ENCODE results near the gene SLC46A3. TPM values are rescaled to one million over a fixed set of nuclear protein-coding genes. Genes with fewer than 3 reads are reported as not detected.

SLC46A3 gene
- total and polyA plus RNA-seq, 10 of the 15 experiments (the other 5 are each of a cell fraction or from before 2014, with no cell fraction given), result 2.9 to 15.6 (median 9.4) TPM

DNA sequence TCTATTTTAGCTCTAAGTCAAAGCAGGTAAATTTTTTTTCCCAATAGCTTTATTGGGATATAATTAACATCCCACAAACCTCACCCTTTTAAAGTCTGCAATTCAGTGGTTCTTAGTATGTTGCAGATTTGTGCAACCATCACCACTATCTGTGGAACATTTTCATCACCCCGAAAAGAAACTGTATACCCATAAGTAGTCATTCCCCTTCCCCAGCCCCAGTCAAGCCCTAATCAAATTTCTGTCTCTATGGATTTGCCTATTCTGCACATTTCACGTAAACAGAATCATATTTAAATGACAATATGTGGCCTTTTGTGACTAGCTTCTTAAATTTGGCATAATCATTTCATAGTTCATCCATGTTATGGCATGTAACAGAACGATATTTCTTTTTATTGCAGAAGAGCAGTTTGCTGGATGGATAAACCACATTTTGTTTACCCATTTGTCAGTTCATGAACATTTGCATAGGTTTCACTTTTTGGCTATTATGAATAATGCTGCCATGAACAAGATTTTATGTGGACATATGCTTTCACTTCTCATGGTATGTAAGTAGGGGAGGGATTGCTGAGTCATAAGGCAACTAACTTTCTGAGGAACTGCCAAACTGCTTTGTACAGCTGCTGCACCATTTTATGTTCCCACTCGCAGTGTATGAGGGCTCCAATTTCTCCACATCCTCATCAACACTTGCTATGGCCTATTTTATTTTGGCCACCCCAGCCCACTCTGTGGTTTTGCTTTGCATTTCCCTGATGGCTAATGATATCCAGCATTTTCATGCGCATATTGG, 10.9 kb downstream of the SLC46A3 start (continued):
- TF ChIP-seq, protein P1, sequence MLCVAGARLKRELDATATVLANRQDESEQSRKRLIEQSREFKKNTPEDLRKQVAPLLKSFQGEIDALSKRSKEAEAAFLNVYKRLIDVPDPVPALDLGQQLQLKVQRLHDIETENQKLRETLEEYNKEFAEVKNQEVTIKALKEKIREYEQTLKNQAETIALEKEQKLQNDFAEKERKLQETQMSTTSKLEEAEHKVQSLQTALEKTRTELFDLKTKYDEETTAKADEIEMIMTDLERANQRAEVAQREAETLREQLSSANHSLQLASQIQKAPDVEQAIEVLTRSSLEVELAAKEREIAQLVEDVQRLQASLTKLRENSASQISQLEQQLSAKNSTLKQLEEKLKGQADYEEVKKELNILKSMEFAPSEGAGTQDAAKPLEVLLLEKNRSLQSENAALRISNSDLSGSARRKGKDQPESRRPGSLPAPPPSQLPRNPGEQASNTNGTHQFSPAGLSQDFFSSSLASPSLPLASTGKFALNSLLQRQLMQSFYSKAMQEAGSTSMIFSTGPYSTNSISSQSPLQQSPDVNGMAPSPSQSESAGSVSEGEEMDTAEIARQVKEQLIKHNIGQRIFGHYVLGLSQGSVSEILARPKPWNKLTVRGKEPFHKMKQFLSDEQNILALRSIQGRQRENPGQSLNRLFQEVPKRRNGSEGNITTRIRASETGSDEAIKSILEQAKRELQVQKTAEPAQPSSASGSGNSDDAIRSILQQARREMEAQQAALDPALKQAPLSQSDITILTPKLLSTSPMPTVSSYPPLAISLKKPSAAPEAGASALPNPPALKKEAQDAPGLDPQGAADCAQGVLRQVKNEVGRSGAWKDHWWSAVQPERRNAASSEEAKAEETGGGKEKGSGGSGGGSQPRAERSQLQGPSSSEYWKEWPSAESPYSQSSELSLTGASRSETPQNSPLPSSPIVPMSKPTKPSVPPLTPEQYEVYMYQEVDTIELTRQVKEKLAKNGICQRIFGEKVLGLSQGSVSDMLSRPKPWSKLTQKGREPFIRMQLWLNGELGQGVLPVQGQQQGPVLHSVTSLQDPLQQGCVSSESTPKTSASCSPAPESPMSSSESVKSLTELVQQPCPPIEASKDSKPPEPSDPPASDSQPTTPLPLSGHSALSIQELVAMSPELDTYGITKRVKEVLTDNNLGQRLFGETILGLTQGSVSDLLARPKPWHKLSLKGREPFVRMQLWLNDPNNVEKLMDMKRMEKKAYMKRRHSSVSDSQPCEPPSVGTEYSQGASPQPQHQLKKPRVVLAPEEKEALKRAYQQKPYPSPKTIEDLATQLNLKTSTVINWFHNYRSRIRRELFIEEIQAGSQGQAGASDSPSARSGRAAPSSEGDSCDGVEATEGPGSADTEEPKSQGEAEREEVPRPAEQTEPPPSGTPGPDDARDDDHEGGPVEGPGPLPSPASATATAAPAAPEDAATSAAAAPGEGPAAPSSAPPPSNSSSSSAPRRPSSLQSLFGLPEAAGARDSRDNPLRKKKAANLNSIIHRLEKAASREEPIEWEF (IDR thresholded peaks at IDR 0.05; ENCODE audit: insufficient replicate concordance, low read depth, low read length), result peak; percentile 59
- TF ChIP-seq EED (IDR thresholded peaks at IDR 0.05; ENCODE audit: low read depth) (peak; percentile 89), CBX5 (IDR thresholded peaks at IDR 0.05; ENCODE audit: low read depth) (peak; percentile 95), BACH1 (IDR thresholded peaks at IDR 0.05; ENCODE audit: borderline replicate concordance) (peak; percentile 96), NR2F1 (conservative IDR thresholded peaks at IDR 0.05) (peak; percentile 61; the same call in 1 of the 2 replicates), MTA3 (IDR thresholded peaks at IDR 0.05; ENCODE audit: borderline replicate concordance, low read length) (peak; percentile 90; the same call in 1 of the 2 replicates), JUNB (IDR thresholded peaks at IDR 0.05) (peak; percentile 97), NR2C2 (IDR thresholded peaks at IDR 0.05; ENCODE audit: borderline replicate concordance, control insufficient read depth, insufficient read length, low read depth) (no peak)
- TF ChIP-seq, protein P2, sequence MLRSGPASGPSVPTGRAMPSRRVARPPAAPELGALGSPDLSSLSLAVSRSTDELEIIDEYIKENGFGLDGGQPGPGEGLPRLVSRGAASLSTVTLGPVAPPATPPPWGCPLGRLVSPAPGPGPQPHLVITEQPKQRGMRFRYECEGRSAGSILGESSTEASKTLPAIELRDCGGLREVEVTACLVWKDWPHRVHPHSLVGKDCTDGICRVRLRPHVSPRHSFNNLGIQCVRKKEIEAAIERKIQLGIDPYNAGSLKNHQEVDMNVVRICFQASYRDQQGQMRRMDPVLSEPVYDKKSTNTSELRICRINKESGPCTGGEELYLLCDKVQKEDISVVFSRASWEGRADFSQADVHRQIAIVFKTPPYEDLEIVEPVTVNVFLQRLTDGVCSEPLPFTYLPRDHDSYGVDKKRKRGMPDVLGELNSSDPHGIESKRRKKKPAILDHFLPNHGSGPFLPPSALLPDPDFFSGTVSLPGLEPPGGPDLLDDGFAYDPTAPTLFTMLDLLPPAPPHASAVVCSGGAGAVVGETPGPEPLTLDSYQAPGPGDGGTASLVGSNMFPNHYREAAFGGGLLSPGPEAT (IDR thresholded peaks at IDR 0.05; ENCODE audit: low read depth), result peak; percentile 93
- TF ChIP-seq, protein P3, sequence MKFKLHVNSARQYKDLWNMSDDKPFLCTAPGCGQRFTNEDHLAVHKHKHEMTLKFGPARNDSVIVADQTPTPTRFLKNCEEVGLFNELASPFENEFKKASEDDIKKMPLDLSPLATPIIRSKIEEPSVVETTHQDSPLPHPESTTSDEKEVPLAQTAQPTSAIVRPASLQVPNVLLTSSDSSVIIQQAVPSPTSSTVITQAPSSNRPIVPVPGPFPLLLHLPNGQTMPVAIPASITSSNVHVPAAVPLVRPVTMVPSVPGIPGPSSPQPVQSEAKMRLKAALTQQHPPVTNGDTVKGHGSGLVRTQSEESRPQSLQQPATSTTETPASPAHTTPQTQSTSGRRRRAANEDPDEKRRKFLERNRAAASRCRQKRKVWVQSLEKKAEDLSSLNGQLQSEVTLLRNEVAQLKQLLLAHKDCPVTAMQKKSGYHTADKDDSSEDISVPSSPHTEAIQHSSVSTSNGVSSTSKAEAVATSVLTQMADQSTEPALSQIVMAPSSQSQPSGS (IDR thresholded peaks at IDR 0.05; ENCODE audit: low read length), result peak; percentile 92
- TF ChIP-seq, protein P4, sequence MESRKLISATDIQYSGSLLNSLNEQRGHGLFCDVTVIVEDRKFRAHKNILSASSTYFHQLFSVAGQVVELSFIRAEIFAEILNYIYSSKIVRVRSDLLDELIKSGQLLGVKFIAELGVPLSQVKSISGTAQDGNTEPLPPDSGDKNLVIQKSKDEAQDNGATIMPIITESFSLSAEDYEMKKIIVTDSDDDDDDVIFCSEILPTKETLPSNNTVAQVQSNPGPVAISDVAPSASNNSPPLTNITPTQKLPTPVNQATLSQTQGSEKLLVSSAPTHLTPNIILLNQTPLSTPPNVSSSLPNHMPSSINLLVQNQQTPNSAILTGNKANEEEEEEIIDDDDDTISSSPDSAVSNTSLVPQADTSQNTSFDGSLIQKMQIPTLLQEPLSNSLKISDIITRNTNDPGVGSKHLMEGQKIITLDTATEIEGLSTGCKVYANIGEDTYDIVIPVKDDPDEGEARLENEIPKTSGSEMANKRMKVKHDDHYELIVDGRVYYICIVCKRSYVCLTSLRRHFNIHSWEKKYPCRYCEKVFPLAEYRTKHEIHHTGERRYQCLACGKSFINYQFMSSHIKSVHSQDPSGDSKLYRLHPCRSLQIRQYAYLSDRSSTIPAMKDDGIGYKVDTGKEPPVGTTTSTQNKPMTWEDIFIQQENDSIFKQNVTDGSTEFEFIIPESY (IDR thresholded peaks at IDR 0.05), result no peak
- TF ChIP-seq, protein P5, sequence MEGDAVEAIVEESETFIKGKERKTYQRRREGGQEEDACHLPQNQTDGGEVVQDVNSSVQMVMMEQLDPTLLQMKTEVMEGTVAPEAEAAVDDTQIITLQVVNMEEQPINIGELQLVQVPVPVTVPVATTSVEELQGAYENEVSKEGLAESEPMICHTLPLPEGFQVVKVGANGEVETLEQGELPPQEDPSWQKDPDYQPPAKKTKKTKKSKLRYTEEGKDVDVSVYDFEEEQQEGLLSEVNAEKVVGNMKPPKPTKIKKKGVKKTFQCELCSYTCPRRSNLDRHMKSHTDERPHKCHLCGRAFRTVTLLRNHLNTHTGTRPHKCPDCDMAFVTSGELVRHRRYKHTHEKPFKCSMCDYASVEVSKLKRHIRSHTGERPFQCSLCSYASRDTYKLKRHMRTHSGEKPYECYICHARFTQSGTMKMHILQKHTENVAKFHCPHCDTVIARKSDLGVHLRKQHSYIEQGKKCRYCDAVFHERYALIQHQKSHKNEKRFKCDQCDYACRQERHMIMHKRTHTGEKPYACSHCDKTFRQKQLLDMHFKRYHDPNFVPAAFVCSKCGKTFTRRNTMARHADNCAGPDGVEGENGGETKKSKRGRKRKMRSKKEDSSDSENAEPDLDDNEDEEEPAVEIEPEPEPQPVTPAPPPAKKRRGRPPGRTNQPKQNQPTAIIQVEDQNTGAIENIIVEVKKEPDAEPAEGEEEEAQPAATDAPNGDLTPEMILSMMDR (IDR thresholded peaks at IDR 0.05 in 2 of 3, conservative IDR thresholded peaks at IDR 0.05 in 1 of 3; ENCODE audit: control insufficient read depth in 2 of 3, extremely low read depth in 1 of 3, insufficient read depth in 1 of 3, low read depth in 3 of 3, low read length in 3 of 3), result no peak

Data from GM12878 (cell line).